Gastroesophageal sphincter (tissue), 3 donors: ENCODE results near the gene CARD11.

Source experiments
- CTCF ChIP-seq, 4 experiments: fragments of 200-600 bp in 2 of 4; fragments of 450-650 bp in 2 of 4; sonication (generic) in 1 of 4; IDR thresholded peaks; one replicate each; pipeline ENCODE4 v1.5.1; 2017 to 2019; ENCODE audit warnings: antibody characterized with exemption in 4 of 4, mild to moderate bottlenecking in 2 of 4, moderate library complexity in 2 of 4
- EP300 ChIP-seq: sonication (generic); formaldehyde crosslinking; IDR thresholded peaks from one replicate; pipeline ENCODE4 v1.6.1; 2017; ENCODE audit warnings: antibody characterized with exemption, mild to moderate bottlenecking
- POLR2A ChIP-seq, 2 donors: fragments of 450-650 bp; IDR thresholded peaks; one replicate each; pipeline ENCODE4 v1.6.1; 2017; ENCODE audit warnings: antibody characterized with exemption in 2 of 2, mild to moderate bottlenecking in 2 of 2, moderate library complexity in 1 of 2
- POLR2AphosphoS5 ChIP-seq: sonication (generic); formaldehyde crosslinking; IDR thresholded peaks from one replicate; pipeline ENCODE4 v1.6.1; 2017; ENCODE audit warnings: antibody characterized with exemption

DNA sequence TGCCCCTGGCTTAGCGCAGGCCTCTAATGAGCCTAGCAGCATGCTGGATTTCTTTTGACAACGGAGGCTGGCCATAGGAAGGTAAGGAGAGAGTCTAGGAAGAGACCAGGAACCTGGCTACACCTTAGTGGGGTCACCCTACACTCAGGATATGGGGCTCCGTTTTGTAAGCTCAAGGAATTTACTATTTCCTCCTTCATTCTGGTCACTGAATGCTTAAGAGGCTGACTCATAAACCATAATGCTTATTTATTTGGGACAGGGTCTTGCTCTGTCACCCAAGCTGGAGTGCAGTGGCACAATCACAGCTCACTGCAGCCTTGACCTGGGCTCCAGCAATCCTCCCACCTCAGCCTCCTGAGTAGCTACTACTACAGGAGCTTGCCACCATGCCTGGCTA is 38.4 kb downstream of the CARD11 start:
- no peak for TF ChIP-seq CTCF (IDR thresholded peaks at IDR 0.05)
- no peak for TF ChIP-seq EP300
- no peak for TF ChIP-seq POLR2A (IDR thresholded peaks at IDR 0.05)
- no peak for TF ChIP-seq POLR2AphosphoS5
